Esophagus muscularis mucosa (tissue), 3 donors: ENCODE results near the gene ZBTB34.

ENCODE experiments used
- POLR2A ChIP-seq: fragments of 450-650 bp; IDR thresholded peaks from one replicate; pipeline ENCODE4 v1.6.1; 2017; ENCODE audit warnings: antibody characterized with exemption, moderate library complexity, mild to moderate bottlenecking, low read depth
- POLR2AphosphoS5 ChIP-seq, 2 donors: sonication (generic); formaldehyde crosslinking; IDR thresholded peaks; one replicate each; pipeline ENCODE4 v1.6.1; 2017; ENCODE audit warnings: antibody characterized with exemption in 2 of 2
- TF ChIP-seq, protein P1 (sequence below), 3 experiments: fragments of 200-600 bp in 2 of 3; fragments of 450-650 bp in 1 of 3; sonication (generic) in 2 of 3; IDR thresholded peaks; one replicate each; pipeline ENCODE4 v1.5.1; 2017 to 2019; ENCODE audit warnings: antibody characterized with exemption in 3 of 3, mild to moderate bottlenecking in 2 of 3, moderate library complexity in 1 of 3

DNA sequence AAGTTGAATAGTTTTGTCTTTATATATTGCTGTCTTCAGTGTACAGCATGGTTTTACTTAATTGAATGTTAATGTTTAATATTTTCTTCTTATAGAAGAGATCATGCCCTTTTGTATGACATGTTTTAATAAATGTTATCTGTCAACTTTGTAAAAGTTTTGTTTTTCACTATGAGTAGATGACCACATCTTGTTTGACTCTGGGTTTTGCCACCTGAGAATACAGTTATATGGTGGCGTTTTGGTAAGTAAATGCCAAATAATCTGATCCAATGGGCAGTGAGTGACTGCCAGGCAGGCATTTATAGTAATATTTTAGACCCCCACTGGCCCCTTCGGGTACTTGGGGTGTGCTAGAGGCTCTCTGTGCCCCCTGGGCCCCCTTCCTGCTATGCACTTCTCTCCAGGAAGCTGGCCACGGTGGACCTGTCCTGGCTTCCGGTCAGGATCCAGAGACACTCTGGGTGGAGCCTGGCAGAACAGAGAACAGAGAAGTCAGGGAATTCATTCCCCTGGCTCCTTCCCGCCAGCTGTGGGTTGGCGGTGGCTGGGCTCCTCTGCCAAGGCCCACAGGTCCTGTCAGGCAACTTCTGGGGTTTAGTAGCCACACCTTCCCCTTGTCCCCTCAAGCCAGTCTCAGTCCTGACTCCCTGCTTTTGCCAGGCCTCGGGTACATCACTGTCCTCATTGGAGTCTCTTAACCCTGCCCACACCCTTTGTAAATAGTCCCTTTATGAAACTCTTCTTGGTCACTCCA, 22.2 kb upstream of the ZBTB34 start:
- TF ChIP-seq, protein P1, sequence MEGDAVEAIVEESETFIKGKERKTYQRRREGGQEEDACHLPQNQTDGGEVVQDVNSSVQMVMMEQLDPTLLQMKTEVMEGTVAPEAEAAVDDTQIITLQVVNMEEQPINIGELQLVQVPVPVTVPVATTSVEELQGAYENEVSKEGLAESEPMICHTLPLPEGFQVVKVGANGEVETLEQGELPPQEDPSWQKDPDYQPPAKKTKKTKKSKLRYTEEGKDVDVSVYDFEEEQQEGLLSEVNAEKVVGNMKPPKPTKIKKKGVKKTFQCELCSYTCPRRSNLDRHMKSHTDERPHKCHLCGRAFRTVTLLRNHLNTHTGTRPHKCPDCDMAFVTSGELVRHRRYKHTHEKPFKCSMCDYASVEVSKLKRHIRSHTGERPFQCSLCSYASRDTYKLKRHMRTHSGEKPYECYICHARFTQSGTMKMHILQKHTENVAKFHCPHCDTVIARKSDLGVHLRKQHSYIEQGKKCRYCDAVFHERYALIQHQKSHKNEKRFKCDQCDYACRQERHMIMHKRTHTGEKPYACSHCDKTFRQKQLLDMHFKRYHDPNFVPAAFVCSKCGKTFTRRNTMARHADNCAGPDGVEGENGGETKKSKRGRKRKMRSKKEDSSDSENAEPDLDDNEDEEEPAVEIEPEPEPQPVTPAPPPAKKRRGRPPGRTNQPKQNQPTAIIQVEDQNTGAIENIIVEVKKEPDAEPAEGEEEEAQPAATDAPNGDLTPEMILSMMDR (IDR thresholded peaks at IDR 0.05), result no peak
- TF ChIP-seq POLR2AphosphoS5 (IDR thresholded peaks at IDR 0.05), result no peak
- TF ChIP-seq POLR2A, result no peak
